22Rv1 (cell line): ENCODE data around the gene PCDHB11.
"Not testable (repeated sequence)": the region's sequence is repeated elsewhere in the genome, so short reads cannot be mapped to it uniquely, and the experiment has no call there.

Experiments
- ZFX ChIP-seq: fragments of 450-650 bp; IDR thresholded peaks from 2 replicates; pipeline ENCODE4 v1.6.1; 2017; ENCODE audit warnings: antibody characterized with exemption, borderline replicate concordance
- TF ChIP-seq, protein P1 (sequence below): fragments of 450-650 bp; IDR thresholded peaks from 2 replicates; pipeline ENCODE4 v1.5.1; 2017; ENCODE audit warnings: mild to moderate bottlenecking

DNA sequence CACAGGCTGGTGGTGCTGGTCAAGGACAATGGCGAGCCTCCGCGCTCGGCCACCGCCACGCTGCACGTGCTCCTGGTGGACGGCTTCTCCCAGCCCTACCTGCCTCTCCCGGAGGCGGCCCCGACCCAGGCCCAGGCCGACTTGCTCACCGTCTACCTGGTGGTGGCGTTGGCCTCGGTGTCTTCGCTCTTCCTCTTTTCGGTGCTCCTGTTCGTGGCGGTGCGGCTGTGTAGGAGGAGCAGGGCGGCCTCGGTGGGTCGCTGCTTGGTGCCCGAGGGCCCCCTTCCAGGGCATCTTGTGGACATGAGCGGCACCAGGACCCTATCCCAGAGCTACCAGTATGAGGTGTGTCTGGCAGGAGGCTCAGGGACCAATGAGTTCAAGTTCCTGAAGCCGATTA lies 16.6 kb downstream of the PCDHB11 start:
- TF ChIP-seq, protein P1, sequence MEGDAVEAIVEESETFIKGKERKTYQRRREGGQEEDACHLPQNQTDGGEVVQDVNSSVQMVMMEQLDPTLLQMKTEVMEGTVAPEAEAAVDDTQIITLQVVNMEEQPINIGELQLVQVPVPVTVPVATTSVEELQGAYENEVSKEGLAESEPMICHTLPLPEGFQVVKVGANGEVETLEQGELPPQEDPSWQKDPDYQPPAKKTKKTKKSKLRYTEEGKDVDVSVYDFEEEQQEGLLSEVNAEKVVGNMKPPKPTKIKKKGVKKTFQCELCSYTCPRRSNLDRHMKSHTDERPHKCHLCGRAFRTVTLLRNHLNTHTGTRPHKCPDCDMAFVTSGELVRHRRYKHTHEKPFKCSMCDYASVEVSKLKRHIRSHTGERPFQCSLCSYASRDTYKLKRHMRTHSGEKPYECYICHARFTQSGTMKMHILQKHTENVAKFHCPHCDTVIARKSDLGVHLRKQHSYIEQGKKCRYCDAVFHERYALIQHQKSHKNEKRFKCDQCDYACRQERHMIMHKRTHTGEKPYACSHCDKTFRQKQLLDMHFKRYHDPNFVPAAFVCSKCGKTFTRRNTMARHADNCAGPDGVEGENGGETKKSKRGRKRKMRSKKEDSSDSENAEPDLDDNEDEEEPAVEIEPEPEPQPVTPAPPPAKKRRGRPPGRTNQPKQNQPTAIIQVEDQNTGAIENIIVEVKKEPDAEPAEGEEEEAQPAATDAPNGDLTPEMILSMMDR, result not testable (repeated sequence)
- not testable (repeated sequence) for TF ChIP-seq ZFX
